Ovary (tissue), 9 donors: ENCODE measurements around the gene ETFRF1. TPM values are rescaled to one million over a fixed set of nuclear protein-coding genes. Genes with fewer than 3 reads are reported as not detected.

Experiments
- DNase-seq, 5 donors: peaks; one replicate each; pipeline ENCODE4 v3.0.0-alpha.2; 2019 to 2020
- H3K27ac ChIP-seq, 2 donors: fragments of 200-600 bp; one replicate each; pipeline versions ENCODE4 v1.5.1 to v1.8.0; 2019 to 2022
- H3K27me3 ChIP-seq: fragments of 200-600 bp; one replicate; pipeline ENCODE4 v1.8.0; 2022
- H3K36me3 ChIP-seq: fragments of 200-600 bp; sonication (generic); one replicate; pipeline ENCODE4 v1.5.1; 2019
- H3K4me1 ChIP-seq: one replicate; pipeline ENCODE4 v1.8.1; 2013; ENCODE audit warnings: mild to moderate bottlenecking, moderate library complexity; ENCODE audit not compliant: insufficient read depth
- H3K4me3 ChIP-seq: fragments of 200-600 bp; sonication (generic); one replicate; pipeline ENCODE4 v1.5.1; 2017
- H3K9me3 ChIP-seq, 2 donors: fragments of 200-600 bp in 1 of 2; sonication (generic) in 1 of 2; one replicate each; pipeline versions ENCODE4 v1.5.1 to v1.8.1; 2013 to 2019; ENCODE audit warnings: mild to moderate bottlenecking in 1 of 2, moderate library complexity in 1 of 2
- EP300 ChIP-seq: sonication (generic); formaldehyde crosslinking; IDR thresholded peaks from one replicate; pipeline ENCODE4 v1.6.1; 2017; ENCODE audit warnings: antibody characterized with exemption
- POLR2A ChIP-seq: fragments of 450-650 bp; IDR thresholded peaks from one replicate; pipeline ENCODE4 v1.6.1; 2017; ENCODE audit warnings: antibody characterized with exemption, mild to moderate bottlenecking, moderate library complexity
- WGBS, 3 donors: extraction: QIAGEN DNeasy Blood & Tissue Kit in 1 of 3; methylation state at CpG; one replicate each; pipeline versions ENCODE4 v1.1.5 to v1.1.7; 2013 to 2017; 5-methylcytosine and 5-hydroxymethylcytosine counted together
- intact Hi-C, 4 donors: fragments of 100-400 bp; cut with DNase I; formaldehyde crosslinking; loops; one replicate each; pipeline versions ENCODE4 v1.11.0 to v1.15.1; 2022 to 2023
- polyA plus RNA-seq, 2 donors: library from polyadenylated mRNA; stranded (reverse); fragments of 200-250 nt in 1 of 2; fragments of 350-450 nt in 1 of 2; fragmentation: Illumina TruSeq in 1 of 2; extraction: RNeasy Lipid Tissue Mini Kit (QIAGEN cat#74804) in 1 of 2; gene quantifications; one replicate each; pipeline ENCODE4 v1.2.3, GENCODE V29; 2013 to 2014
- total RNA-seq, 7 donors: library from RNA; depleted of rRNA in 2 of 7; stranded (reverse); fragments of >200 nt in 2 of 7; fragmentation: NEBNext Ultra II Directional in 3 of 7; extraction: Animal tissue kit (Norgen Biotek cat#: 25700) in 3 of 7; gene quantifications; one replicate each; pipeline versions ENCODE4 v1.1.0 to v1.2.4, GENCODE V29; 2016 to 2023
- TF ChIP-seq, protein P1 (sequence below), 3 donors: fragments of 450-650 bp in 2 of 3; fragments of 200-600 bp in 1 of 3; IDR thresholded peaks; one replicate each; pipeline versions ENCODE4 v1.5.1 to v1.8.0; 2016 to 2022; ENCODE audit warnings: antibody characterized with exemption in 3 of 3, mild to moderate bottlenecking in 1 of 3
- donor health status: DM: no; HTN: no; CAD: no; lungs with moderate emphysema.
- donor health status: DM: no; HTN: no; CAD: no.
- donor health status: Bipolar disorder and iron deficiency.
- donor health status: DM: yes; HTN: yes; CAD: no.
- donor health status: DM: no; HTN: no; CAD: no.
- donor health status: DM: yes; HTN: yes; CAD: no.

The ETFRF1 gene
- total and polyA plus RNA-seq, 9 donors = 18.2 to 40.1 (median 27.1) TPM

DNA sequence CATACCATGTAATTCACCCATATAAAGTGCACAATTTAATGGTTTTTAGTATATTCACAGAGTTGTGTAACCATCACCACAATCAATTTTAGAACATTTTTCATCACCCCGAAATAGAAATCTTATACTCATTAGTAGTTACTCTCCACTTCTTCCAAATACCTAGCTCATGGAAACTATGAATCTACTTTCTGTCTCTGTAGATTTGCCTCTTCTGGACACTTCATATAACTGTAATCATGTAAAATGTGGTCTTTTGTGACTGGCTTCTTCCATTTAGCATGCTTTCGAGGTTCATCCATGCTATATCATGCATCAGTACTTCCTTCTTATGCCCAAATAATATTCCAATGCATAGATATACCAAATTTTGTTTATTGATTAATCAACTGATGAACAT, 10.9 kb upstream of the ETFRF1 start:
- TF ChIP-seq, protein P1, sequence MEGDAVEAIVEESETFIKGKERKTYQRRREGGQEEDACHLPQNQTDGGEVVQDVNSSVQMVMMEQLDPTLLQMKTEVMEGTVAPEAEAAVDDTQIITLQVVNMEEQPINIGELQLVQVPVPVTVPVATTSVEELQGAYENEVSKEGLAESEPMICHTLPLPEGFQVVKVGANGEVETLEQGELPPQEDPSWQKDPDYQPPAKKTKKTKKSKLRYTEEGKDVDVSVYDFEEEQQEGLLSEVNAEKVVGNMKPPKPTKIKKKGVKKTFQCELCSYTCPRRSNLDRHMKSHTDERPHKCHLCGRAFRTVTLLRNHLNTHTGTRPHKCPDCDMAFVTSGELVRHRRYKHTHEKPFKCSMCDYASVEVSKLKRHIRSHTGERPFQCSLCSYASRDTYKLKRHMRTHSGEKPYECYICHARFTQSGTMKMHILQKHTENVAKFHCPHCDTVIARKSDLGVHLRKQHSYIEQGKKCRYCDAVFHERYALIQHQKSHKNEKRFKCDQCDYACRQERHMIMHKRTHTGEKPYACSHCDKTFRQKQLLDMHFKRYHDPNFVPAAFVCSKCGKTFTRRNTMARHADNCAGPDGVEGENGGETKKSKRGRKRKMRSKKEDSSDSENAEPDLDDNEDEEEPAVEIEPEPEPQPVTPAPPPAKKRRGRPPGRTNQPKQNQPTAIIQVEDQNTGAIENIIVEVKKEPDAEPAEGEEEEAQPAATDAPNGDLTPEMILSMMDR (IDR thresholded peaks at IDR 0.05) = no peak
- no peak for TF ChIP-seq POLR2A
- TF ChIP-seq EP300 = no peak
- no peaks in the 10 kb centered on the region for H3K9me3 ChIP-seq
- no peak overlapping the region for H3K4me3 ChIP-seq
- H3K27ac ChIP-seq = no peak overlapping the region
- H3K27me3 ChIP-seq = no peaks in the 10 kb centered on the region
- H3K4me1 ChIP-seq = no peaks in the 10 kb centered on the region
- WGBS, 3 donors = 45 to 92% (median 72%) methylated on average over 2 of the region's 2 CpGs
- no peak for DNase-seq
- no peaks in the 10 kb centered on the region for H3K36me3 ChIP-seq
- intact Hi-C loops = no loop called here

DNA sequence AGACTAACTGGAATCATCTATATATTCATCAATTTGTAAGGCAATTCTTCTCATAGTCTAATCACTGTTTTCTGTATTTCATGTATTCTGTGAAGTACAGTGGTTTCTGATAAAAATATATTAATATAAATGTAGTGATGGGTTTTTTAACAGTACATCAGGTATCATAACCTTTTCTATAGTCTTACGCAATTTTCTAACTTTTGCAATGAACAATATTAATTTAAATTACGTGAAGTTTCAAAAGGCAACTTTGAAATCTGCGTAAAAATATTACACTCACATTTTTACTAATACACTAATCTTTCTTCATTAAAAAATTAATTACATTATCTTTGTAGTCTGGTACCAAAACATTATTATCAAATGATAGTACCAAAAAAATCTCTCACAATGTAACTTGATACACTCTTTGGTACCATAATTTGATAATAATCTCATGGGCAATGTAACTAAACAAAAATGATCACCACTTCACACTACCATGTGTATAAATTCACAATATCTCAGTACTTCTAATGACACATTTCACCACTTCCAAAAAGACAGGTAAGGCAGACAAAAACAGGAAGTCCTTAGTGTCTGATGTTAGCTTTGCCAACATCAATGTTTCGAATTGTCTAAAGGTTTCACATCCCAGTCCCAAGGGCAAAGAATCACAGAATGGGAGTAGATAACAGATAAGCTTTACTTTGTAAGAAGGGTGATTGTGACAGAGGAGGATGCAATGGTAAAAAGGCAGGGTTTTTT, 8.8 kb upstream of the ETFRF1 start:
- Histone ChIP-seq H3K27ac (no peak overlapping the region), H3K9me3 (no peaks in the 10 kb centered on the region), H3K4me1 (no peaks in the 10 kb centered on the region), H3K27me3 (no peaks in the 10 kb centered on the region), H3K4me3 (no peak overlapping the region), H3K36me3 (no peaks in the 10 kb centered on the region)
- WGBS, 3 donors = 72 to 99% (median 94%) methylated on average over 4 of the region's 4 CpGs
- intact Hi-C loops = no loop called here
- no peak for DNase-seq
- TF ChIP-seq, protein P1 (IDR thresholded peaks at IDR 0.05) = no peak
- TF ChIP-seq POLR2A (no peak), EP300 (no peak)

DNA sequence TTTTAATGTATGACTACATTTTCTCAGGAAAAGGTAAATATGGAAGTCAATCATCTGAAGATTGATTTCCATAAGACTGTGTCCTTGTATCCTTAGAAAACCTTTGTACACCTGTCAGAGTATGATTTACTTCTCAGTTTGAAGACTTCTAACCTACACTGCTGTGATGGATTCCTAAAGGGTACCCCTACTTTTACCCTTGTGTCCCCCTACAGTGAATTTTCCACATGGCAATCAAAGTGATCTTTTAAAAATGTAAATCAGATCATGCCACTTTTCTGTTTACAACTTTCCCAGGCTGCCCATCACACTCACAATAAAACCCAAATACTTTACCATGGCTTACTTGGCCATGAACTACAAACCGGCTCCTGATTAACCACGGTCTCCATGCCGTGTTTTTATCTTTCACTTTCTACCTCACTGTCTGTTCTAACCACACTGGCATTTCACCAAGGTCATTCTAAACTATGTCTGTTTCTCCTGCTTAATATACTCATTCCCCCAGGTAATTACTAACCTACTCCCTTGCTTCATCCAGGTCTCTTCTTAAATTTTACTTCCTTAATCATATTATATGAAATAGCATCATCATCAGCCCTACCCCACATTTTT, 8.1 kb upstream of the ETFRF1 start:
- TF ChIP-seq EP300 (no peak), POLR2A (no peak)
- TF ChIP-seq, protein P1 (IDR thresholded peaks at IDR 0.05) = no peak
- intact Hi-C loops = no loop called here
- 14 to 28% (median 14%) methylated on average over 3 of the region's 3 CpGs for WGBS, 3 donors
- Histone ChIP-seq H3K36me3 (no peaks in the 10 kb centered on the region), H3K27me3 (no peaks in the 10 kb centered on the region), H3K27ac (no peak overlapping the region), H3K4me1 (no peaks in the 10 kb centered on the region), H3K4me3 (no peak overlapping the region), H3K9me3 (no peaks in the 10 kb centered on the region)
- DNase-seq = no peak

DNA sequence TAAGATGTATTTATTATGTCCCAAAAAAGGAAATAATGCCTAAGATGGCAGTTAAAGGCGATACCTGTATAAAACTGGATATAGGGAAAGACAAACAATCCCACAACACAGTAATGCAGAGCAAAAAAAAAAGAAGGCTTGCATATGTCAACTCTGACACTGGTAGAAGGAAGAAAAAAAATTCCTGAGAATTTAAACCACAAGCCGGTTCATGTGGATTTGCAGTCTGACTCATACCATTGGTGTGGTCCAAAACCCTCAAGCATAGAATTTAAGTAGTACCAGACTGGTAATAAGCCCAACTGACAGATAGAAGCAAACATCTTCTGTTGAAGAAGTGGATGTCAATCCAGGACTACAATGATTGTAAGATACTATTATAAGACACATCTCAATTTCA, 7.3 kb upstream of the ETFRF1 start:
- H3K27me3 ChIP-seq = no peaks in the 10 kb centered on the region
- no peak for DNase-seq
- H3K9me3 ChIP-seq = no peaks in the 10 kb centered on the region
- TF ChIP-seq, protein P1 (IDR thresholded peaks at IDR 0.05) = no peak
- no peak for TF ChIP-seq EP300
- no peak for TF ChIP-seq POLR2A
- no peaks in the 10 kb centered on the region for H3K4me1 ChIP-seq
- H3K4me3 ChIP-seq = no peak overlapping the region
- WGBS, 3 donors = 75 to 85% (median 84%) methylated on average over 2 of the region's 2 CpGs
- intact Hi-C loops = no loop called here
- H3K27ac ChIP-seq = no peak overlapping the region
- no peaks in the 10 kb centered on the region for H3K36me3 ChIP-seq
